ENCODE data around the gene KIF13A.
"Not testable (repeated sequence)": the region's sequence is repeated elsewhere in the genome, so short reads cannot be mapped to it uniquely, and the experiment has no call there.

The KIF13A gene

GRCh38 chr6:17985934-17986655 is 1.3 kb downstream of the KIF13A start:
- DNase-seq (ENCODE audit: insufficient read length, low spot score) (no peak), FAIRE-seq (no peak)
- TF ChIP-seq CTCF (IDR thresholded peaks at IDR 0.05; ENCODE audit: insufficient read depth, missing control alignments) = no peak

- FAIRE-seq = no peak
- no peak for DNase-seq (ENCODE audit: insufficient read length, low spot score)
These were observed 2.4 kb downstream of the KIF13A start for GRCh38 chr6:17984812-17985670.

GRCh38 chr6:17984399-17984798 is 3.0 kb downstream of the KIF13A start:
- TF ChIP-seq CTCF (IDR thresholded peaks at IDR 0.05; ENCODE audit: insufficient read depth, missing control alignments) = no peak
- no peak for FAIRE-seq

More at GRCh38 chr6:17984812-17985670, 2.4 kb downstream of the KIF13A start:
- no peak for TF ChIP-seq CTCF (IDR thresholded peaks at IDR 0.05; ENCODE audit: insufficient read depth, missing control alignments)

GRCh38 chr6:17983730-17984129 is 3.7 kb downstream of the KIF13A start:
- TF ChIP-seq CTCF (IDR thresholded peaks at IDR 0.05; ENCODE audit: insufficient read depth, missing control alignments) = no peak
- FAIRE-seq (no peak), DNase-seq (ENCODE audit: insufficient read length, low spot score) (no peak)

More at GRCh38 chr6:17984399-17984798, 3.0 kb downstream of the KIF13A start:
- no peak for DNase-seq (ENCODE audit: insufficient read length, low spot score)

GRCh38 chr6:17980329-17980728 is 7.1 kb downstream of the KIF13A start:
- FAIRE-seq (no peak), DNase-seq (ENCODE audit: insufficient read length, low spot score) (no peak)
- no peak for TF ChIP-seq CTCF (IDR thresholded peaks at IDR 0.05; ENCODE audit: insufficient read depth, missing control alignments)

- FAIRE-seq (no peak), DNase-seq (ENCODE audit: insufficient read length, low spot score) (no peak)
- no peak for TF ChIP-seq CTCF (IDR thresholded peaks at IDR 0.05; ENCODE audit: insufficient read depth, missing control alignments)
These were observed 8.0 kb downstream of the KIF13A start for GRCh38 chr6:17979479-17979878.

- not testable (repeated sequence) for DNase-seq (ENCODE audit: insufficient read length, low spot score)
These were observed 11.2 kb downstream of the KIF13A start for GRCh38 chr6:17976258-17976657.

More at GRCh38 chr6:17976258-17976657, 11.2 kb downstream of the KIF13A start:
- not testable (repeated sequence) for FAIRE-seq

Measured in D721Med (cell line).